ENCODE data around the gene SATB1.

- TF ChIP-seq POLR2A (IDR thresholded peaks at IDR 0.05) (no peak), CTCF (IDR thresholded peaks at IDR 0.05) (no peak)
These were observed 45.5 kb downstream of the SATB1 start for GRCh38 chr3:18379647-18380046.

All from body of pancreas (tissue), 4 donors.